ENCODE results near the gene PHACTR3. TPM values are rescaled to one million over a fixed set of nuclear protein-coding genes. Genes with fewer than 3 reads are reported as not detected.

PHACTR3 gene
- polyA plus RNA-seq, 1 donor (not counting 4 experiments of a cell fraction or from before 2014, with no cell fraction given), result 2.6 TPM

DNA sequence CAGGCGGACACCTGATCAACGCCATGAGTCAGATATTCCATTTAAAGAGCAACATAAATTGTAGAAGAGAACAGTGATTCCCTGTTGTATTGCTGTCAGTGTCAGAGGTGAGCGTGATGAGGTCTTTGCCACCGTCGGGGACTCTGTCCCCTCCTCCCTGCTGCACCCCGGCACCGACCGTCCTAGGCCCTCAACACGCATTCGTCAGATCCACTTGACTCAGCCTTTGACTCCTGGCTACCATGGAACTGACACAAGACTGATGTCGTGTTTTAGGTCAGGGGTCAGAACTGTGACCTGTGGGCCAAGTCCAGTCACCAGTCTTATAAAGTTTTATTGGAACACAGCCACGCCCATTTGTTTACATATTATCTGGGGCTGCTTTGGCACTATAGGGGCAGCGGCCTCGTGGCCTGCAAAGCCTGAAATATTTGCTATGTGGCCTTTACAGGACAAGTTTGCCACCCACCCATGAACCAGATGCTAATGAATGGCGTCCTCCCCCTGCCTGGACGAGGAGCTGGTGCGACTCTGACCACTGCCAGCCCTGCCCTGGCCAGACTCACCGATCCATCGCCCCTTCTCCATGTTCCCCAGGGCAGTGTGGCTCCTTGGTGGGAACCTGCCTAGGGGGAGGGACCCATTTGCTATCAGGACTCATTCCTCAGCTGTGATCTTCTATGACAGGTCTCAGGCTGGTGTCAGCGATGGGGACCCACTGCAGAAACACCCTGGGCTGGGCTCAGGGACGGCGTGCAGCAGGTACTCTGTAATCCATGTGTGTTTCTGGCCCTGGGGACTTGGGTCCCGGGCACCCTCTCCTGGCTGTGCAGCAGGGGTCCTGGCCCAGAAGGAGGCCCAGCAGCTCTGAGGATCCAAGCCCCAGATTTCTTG, 37.5 kb upstream of the PHACTR3 start:
- H3K4me2 ChIP-seq (ENCODE audit: control insufficient read depth, extremely low read depth, insufficient read depth, low read depth, low read length), result no peak overlapping the region
- H3K9ac ChIP-seq (ENCODE audit: control insufficient read depth, extremely low read depth, insufficient read depth, low read length), result no peak overlapping the region
- no peaks in the 10 kb centered on the region for H3K36me3 ChIP-seq (ENCODE audit: control insufficient read depth in 2 of 2, extremely low read depth in 1 of 2, insufficient read depth in 2 of 2, low read length in 2 of 2)

DNA sequence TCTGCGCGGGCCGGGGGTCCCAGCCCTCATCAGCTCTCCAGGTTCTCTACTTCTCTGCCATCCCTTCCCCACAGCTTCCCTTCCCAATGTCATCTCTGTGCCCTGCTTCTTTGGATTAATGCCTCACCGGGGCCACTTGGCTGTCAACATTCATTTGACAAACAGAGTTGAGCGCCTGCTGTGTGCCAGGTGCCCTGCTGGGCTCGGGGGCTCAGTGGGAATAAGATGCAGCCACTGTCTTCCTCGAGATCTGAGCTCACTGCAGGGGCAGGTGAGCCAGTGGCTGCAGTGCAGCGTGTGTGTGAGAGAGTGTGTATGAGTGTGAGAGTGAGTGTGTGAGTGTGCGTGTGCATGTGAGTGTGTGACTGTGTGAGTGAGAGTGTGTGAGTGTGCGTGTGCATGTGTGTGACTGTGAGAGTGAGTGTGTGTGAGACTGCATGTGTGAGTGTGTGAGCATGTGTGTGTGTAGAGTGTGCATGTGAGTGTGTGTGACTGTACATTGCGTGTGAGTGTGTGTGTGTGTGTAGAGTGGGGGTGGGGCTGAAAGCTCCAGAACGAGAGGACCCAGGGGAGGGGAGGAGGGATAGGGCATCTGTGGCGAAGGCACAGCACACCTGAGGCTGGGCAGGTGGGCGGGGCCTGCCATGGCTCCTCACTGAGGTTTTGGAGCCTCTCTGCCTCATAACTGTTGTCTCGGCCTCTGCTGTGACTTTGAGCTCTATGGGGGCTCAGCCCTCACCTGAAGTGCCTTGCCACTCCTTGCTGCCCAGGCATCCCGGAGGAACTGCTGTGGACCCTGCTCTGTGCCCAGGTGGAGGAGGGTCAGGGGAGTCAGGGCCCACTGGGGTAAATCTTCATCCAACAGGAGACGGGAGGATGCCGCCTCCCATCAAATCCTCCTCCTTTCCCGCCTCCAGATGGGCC, 36.5 kb upstream of the PHACTR3 start:
- no peak overlapping the region for H3K4me2 ChIP-seq (ENCODE audit: control insufficient read depth, extremely low read depth, insufficient read depth, low read depth, low read length)
- FAIRE-seq, result no peak
- dilution Hi-C loops (cut with MboI; ENCODE audit: extremely low pct_ligation_motif_present, low sequenced_read_pairs), result no loop called here

More for the DNA sequence above, 37.5 kb upstream of the PHACTR3 start:
- H3K27me3 ChIP-seq (ENCODE audit: control insufficient read depth, extremely low read depth, insufficient read depth, low read length), result peaks cover 2% of the 10 kb centered on the region
- H2AFZ ChIP-seq (ENCODE audit: control insufficient read depth, low read length), result no peak overlapping the region
- H3K4me1 ChIP-seq (ENCODE audit: control insufficient read depth, extremely low read depth, insufficient read depth, low read length), result no peaks in the 10 kb centered on the region
- H4K20me1 ChIP-seq (ENCODE audit: control insufficient read depth, extremely low read depth, insufficient read depth, low read length), result no peaks in the 10 kb centered on the region
- TF ChIP-seq, protein P1, sequence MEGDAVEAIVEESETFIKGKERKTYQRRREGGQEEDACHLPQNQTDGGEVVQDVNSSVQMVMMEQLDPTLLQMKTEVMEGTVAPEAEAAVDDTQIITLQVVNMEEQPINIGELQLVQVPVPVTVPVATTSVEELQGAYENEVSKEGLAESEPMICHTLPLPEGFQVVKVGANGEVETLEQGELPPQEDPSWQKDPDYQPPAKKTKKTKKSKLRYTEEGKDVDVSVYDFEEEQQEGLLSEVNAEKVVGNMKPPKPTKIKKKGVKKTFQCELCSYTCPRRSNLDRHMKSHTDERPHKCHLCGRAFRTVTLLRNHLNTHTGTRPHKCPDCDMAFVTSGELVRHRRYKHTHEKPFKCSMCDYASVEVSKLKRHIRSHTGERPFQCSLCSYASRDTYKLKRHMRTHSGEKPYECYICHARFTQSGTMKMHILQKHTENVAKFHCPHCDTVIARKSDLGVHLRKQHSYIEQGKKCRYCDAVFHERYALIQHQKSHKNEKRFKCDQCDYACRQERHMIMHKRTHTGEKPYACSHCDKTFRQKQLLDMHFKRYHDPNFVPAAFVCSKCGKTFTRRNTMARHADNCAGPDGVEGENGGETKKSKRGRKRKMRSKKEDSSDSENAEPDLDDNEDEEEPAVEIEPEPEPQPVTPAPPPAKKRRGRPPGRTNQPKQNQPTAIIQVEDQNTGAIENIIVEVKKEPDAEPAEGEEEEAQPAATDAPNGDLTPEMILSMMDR (optimal IDR thresholded peaks at IDR 0.05 in 1 of 3, IDR thresholded peaks at IDR 0.05 in 1 of 3, conservative IDR thresholded peaks at IDR 0.05 in 1 of 3; ENCODE audit: extremely low read depth in 1 of 3, insufficient read depth in 2 of 3, low read length in 3 of 3), result no peak
- TF ChIP-seq EZH2 (IDR thresholded peaks at IDR 0.05; ENCODE audit: low read length), result no peak
- FAIRE-seq, result no peak
- dilution Hi-C loops (cut with MboI; ENCODE audit: extremely low pct_ligation_motif_present, low sequenced_read_pairs), result no loop called here
- H3K9me3 ChIP-seq (ENCODE audit: control insufficient read depth, low read depth, low read length), result no peaks in the 10 kb centered on the region
- H3K4me3 ChIP-seq (ENCODE audit: control insufficient read depth in 2 of 3, extremely low read depth in 1 of 3, insufficient read depth in 2 of 3, low read depth in 1 of 3, low read length in 3 of 3), result no peak overlapping the region
- H3K79me2 ChIP-seq (ENCODE audit: control insufficient read depth, insufficient read depth, low read length), result no peaks in the 10 kb centered on the region
- H3K27ac ChIP-seq (ENCODE audit: control insufficient read depth, insufficient read depth, low read length), result no peak overlapping the region
- no peaks in the 10 kb centered on the region for H3K9me1 ChIP-seq (ENCODE audit: control insufficient read depth, extremely low read depth, insufficient read depth, low read length)
- no peak for DNase-seq (ENCODE audit: low read depth, low spot score)

More for the DNA sequence above, 36.5 kb upstream of the PHACTR3 start:
- no peak for DNase-seq (ENCODE audit: low read depth, low spot score)
- H3K9me3 ChIP-seq (ENCODE audit: control insufficient read depth, low read depth, low read length), result no peaks in the 10 kb centered on the region
- peaks cover 5% of the 10 kb centered on the region for H3K27me3 ChIP-seq (ENCODE audit: control insufficient read depth, extremely low read depth, insufficient read depth, low read length)
- no peak overlapping the region for H2AFZ ChIP-seq (ENCODE audit: control insufficient read depth, low read length)
- H3K4me1 ChIP-seq (ENCODE audit: control insufficient read depth, extremely low read depth, insufficient read depth, low read length), result no peaks in the 10 kb centered on the region
- H4K20me1 ChIP-seq (ENCODE audit: control insufficient read depth, extremely low read depth, insufficient read depth, low read length), result no peaks in the 10 kb centered on the region
- no peak overlapping the region for H3K27ac ChIP-seq (ENCODE audit: control insufficient read depth, insufficient read depth, low read length)
- no peaks in the 10 kb centered on the region for H3K36me3 ChIP-seq (ENCODE audit: control insufficient read depth in 2 of 2, extremely low read depth in 1 of 2, insufficient read depth in 2 of 2, low read length in 2 of 2)
- no peak overlapping the region for H3K4me3 ChIP-seq (ENCODE audit: control insufficient read depth in 2 of 3, extremely low read depth in 1 of 3, insufficient read depth in 2 of 3, low read depth in 1 of 3, low read length in 3 of 3)
- TF ChIP-seq, protein P1 (optimal IDR thresholded peaks at IDR 0.05 in 1 of 3, IDR thresholded peaks at IDR 0.05 in 1 of 3, conservative IDR thresholded peaks at IDR 0.05 in 1 of 3; ENCODE audit: extremely low read depth in 1 of 3, insufficient read depth in 2 of 3, low read length in 3 of 3), result no peak
- no peak for TF ChIP-seq EZH2 (IDR thresholded peaks at IDR 0.05; ENCODE audit: low read length)
- H3K9me1 ChIP-seq (ENCODE audit: control insufficient read depth, extremely low read depth, insufficient read depth, low read length), result no peaks in the 10 kb centered on the region
- H3K79me2 ChIP-seq (ENCODE audit: control insufficient read depth, insufficient read depth, low read length), result no peaks in the 10 kb centered on the region
- H3K9ac ChIP-seq (ENCODE audit: control insufficient read depth, extremely low read depth, insufficient read depth, low read length), result no peak overlapping the region
